ENCODE results near the gene PDZD2.
"Not testable (repeated sequence)": the region's sequence is repeated elsewhere in the genome, so short reads cannot be mapped to it uniquely, and the experiment has no call there.

Gene PDZD2

GRCh38 chr5:32069396-32069795 is 430.5 kb downstream of the PDZD2 start:
- no peak for DNase-seq (ENCODE audit: low spot score)

GRCh38 chr5:32071351-32071944 is 432.5 kb downstream of the PDZD2 start:
- no peak for DNase-seq (ENCODE audit: low spot score)

DNA sequence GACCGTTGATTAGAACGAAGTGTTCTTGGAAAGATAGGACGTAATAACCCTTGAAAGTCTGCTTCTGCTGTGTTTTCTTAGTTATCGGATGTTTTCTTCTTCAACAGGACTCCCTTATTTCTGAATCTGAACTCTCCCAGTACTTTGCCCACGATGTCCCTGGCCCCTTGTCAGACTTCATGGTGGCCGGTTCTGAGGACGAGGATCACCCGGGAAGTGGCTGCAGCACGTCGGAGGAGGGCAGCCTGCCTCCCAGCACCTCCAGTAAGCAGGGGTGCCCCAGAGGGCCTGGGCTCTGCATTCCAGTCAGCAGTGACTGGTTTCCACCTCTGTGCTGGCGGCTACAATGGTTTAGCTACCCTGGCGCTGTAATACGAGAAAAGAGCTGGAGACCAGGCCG is 433.1 kb downstream of the PDZD2 start:
- DNase-seq (ENCODE audit: low spot score): no peak

- no peak for DNase-seq (ENCODE audit: low spot score)
Observed at GRCh38 chr5:32074401-32074800, 435.5 kb downstream of the PDZD2 start.

DNA sequence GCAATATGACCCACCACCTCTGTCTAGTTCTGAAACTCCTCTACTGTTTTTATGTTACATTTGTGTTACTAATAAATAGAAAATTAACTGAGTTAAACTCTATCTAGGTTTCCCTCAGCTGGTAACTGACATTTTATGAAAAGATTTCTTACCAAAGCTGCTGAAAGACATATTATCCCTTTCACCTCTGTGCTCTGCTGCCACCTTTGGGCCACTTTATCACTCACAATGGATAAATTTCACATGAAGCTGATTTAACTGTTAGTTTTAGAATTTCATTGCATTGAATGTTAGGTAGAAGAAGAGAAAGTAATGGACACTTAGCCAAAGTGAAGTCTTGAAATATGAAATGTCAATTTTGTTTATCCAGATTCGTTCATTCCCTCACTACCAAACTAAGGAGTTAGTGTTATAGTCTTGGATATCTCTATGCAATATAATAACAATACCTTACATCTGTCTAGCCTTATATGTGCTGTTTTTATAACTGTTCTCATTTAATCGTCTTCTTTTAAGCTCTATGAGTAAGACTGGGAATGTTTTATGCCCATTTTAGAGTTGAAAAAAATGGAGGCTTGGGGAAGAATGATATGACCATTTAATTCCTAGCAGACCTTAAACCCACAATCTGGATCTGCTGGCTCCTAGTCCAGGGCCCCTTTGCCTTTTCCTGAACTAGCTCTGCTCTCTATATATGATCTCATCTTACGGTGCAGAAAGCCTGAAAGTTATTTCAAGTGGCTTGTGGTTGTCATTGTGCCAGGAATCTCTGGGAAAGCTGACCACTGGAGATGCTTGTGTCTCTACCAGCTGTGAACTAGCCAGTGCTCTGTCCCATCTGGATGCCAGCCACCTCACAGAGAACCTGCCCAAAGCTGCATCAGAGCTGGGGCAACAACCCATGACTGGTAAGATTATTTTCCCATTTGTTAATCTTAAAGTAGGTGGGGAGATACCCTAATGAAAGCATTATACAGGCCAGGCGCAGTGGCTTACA is 438.1 kb downstream of the PDZD2 start:
- DNase-seq (ENCODE audit: low spot score): peak; percentile 56

DNA sequence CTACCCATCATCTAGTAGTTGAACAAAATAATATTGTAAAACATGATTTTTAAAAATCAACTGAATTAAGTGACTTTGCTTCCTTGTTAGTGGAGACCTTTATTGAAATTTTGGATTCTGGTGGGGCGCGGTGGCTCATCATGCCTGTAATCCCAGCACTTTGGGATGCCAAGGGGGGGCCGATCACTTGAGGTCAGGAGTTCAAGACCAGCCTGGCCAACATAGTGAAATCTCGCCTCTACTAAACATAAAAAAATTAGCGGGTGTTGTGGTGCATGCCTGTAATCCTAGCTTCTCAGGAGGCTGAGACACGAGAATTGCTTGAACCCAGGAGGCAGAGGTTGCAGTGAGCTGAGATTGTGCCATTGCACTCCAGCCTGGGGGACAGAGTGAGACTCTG is 439.9 kb downstream of the PDZD2 start:
- not testable (repeated sequence) for DNase-seq (ENCODE audit: low spot score)

DNA sequence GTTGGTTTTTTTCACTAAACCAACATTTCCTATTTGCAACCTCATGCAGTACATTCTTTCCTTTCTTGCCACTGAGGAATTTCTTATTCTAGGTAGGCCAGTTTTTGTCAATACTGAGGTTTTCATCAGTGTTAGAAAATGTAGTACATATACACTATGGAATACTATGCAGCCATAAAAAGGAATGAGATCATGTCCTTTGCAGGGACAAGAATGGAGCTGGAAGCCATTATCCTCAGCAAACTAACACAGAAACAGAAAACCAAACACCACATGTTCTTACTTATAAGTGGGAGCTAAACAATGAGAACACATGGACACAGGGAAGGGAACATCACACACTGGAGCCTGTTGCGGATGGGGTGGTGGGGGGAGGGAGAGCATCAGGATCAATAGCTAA is 441.6 kb downstream of the PDZD2 start:
- not testable (repeated sequence) for DNase-seq (ENCODE audit: low spot score)

DNA sequence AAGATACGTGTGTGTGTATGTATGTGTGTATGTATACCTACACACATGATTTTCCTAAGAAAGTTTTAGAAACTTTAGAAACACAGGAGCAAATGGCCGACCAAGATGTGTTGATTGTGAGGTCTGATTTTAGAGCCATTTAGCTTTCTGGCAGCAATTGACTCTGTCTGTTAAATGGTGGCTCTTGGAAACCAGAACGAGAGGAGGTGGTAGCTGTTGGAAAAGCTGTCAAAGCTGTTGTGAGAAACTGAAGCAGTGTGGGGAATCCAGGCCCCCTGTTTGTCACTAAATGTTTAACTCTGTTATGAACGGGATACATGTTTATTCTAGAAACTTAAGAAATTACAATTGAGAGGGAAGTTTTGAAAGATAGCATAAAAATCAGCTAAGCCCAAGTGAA is 443.8 kb downstream of the PDZD2 start:
- no peak for DNase-seq (ENCODE audit: low spot score)

- DNase-seq (ENCODE audit: low spot score): no peak
Observed at GRCh38 chr5:32083981-32084430, 445.1 kb downstream of the PDZD2 start.

DNA sequence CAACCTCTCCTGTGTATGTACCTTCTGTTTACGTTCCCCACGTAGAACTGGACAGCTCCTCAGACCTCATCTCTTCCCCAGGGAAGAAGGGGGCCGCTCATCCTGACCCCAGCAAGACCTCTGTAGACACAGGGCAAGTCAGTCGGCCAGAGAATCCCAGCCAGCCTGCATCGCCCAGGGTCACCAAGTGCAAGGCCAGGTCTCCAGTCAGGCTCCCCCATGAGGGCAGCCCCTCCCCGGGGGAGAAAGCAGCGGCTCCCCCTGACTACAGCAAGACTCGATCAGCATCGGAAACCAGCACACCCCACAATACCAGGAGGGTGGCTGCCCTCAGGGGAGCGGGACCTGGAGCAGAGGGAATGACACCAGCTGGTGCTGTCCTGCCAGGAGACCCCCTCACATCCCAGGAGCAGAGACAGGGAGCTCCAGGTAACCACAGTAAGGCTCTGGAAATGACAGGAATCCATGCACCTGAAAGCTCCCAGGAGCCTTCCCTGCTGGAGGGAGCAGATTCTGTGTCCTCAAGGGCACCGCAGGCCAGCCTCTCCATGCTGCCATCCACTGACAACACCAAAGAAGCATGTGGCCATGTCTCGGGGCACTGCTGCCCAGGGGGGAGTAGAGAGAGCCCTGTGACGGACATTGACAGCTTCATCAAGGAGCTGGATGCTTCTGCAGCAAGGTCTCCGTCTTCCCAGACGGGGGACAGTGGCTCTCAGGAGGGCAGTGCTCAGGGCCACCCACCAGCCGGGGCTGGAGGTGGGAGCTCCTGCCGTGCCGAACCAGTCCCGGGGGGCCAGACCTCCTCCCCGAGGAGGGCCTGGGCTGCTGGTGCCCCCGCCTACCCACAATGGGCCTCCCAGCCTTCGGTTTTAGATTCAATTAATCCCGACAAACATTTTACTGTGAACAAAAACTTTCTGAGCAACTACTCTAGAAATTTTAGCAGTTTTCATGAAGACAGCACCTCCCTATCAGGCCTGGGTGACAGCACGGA is 448.5 kb downstream of the PDZD2 start:
- DNase-seq (ENCODE audit: low spot score): no peak

DNA sequence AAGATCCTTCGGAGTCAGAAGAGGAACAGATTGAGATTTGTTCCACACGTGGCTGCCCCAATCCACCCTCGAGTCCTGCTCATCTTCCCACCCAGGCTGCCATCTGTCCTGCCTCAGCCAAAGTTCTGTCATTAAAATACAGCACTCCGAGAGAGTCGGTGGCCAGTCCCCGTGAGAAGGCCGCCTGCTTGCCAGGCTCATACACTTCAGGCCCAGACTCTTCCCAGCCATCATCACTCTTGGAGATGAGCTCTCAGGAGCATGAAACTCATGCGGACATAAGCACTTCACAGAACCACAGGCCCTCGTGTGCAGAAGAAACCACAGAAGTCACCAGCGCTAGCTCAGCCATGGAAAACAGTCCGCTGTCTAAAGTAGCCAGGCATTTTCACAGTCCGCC is 449.3 kb downstream of the PDZD2 start:
- no peak for DNase-seq (ENCODE audit: low spot score)

DNA sequence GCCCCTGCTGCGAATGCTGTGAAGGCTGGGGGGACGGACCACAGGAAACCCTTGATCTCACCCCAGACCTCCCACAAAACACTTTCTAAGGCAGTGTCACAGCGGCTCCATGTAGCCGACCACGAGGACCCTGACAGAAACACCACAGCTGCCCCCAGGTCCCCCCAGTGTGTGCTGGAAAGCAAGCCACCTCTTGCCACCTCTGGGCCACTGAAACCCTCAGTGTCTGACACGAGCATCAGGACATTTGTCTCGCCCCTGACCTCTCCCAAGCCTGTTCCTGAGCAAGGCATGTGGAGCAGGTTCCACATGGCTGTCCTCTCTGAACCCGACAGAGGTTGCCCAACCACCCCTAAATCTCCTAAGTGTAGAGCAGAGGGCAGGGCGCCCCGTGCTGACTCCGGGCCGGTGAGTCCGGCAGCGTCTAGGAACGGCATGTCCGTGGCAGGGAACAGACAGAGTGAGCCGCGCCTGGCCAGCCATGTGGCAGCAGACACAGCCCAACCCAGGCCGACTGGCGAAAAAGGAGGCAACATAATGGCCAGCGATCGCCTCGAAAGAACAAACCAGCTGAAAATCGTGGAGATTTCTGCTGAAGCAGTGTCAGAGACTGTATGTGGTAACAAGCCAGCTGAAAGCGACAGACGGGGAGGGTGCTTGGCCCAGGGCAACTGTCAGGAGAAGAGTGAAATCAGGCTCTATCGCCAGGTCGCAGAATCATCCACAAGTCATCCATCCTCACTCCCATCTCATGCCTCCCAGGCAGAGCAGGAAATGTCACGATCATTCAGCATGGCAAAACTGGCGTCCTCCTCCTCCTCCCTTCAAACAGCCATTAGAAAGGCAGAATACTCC is 450.4 kb downstream of the PDZD2 start:
- no peak for DNase-seq (ENCODE audit: low spot score)

DNA sequence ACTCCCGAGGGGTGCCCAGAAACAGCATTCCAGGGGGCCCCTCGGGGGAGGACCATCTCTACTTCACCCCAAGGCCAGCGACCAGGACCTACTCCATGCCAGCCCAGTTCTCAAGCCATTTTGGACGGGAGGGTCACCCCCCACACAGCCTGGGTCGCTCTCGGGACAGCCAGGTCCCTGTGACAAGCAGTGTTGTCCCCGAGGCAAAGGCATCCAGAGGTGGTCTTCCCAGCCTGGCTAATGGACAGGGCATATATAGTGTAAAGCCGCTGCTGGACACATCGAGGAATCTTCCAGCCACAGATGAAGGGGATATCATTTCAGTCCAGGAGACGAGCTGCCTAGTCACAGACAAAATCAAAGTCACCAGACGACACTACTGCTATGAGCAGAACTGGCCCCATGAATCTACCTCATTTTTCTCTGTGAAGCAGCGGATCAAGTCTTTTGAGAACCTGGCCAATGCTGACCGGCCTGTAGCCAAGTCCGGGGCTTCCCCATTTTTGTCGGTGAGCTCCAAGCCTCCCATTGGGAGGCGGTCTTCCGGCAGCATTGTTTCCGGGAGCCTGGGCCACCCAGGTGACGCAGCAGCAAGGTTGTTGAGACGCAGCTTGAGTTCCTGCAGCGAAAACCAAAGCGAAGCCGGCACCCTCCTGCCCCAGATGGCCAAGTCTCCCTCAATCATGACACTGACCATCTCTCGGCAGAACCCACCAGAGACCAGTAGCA is 451.3 kb downstream of the PDZD2 start:
- DNase-seq (ENCODE audit: low spot score): no peak

DNA sequence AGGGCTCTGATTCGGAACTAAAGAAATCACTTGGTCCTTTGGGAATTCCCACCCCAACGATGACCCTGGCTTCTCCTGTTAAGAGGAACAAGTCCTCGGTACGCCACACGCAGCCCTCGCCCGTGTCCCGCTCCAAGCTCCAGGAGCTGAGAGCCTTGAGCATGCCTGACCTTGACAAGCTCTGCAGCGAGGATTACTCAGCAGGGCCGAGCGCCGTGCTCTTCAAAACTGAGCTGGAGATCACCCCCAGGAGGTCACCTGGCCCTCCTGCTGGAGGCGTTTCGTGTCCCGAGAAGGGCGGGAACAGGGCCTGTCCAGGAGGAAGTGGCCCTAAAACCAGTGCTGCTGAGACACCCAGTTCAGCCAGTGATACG is 451.8 kb downstream of the PDZD2 start:
- DNase-seq (ENCODE audit: low spot score): no peak

- peak; percentile 78 for DNase-seq (ENCODE audit: low spot score)
Observed at GRCh38 chr5:32092938-32093812, 454.2 kb downstream of the PDZD2 start.

- DNase-seq (ENCODE audit: low spot score): no peak
Observed at GRCh38 chr5:32094691-32095090, 455.8 kb downstream of the PDZD2 start.

DNA sequence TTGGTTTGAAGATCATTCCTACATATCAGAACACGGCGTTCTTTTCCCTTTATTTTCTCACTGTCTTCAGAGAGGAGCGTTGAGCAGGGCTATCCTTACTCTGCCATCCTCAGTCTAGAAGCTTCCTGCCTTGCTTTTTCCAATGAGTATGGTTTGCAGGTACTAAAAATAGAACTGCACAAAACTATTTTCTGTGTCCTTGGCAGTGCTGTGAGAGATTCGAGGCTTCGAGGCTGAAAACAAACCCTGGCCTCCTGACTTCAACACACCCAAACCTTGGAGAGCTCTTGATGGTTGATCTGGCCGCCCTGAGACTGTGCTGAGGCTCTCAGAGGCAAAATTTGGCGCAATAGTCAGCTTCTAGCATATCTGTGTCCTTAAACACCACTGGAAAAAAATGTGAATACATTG is 456.3 kb downstream of the PDZD2 start:
- no peak for DNase-seq (ENCODE audit: low spot score)

- DNase-seq (ENCODE audit: low spot score): no peak
Observed at GRCh38 chr5:32096891-32097595, 458.1 kb downstream of the PDZD2 start.

Data from SK-N-DZ (cell line).